Peyer's patch (tissue), 4 donors: ENCODE results near the gene TXNDC17.

Experiments used
- POLR2A ChIP-seq, 2 donors: fragments of 450-650 bp; IDR thresholded peaks; one replicate each; pipeline ENCODE4 v1.5.1; 2017; ENCODE audit warnings: antibody characterized with exemption in 2 of 2, mild to moderate bottlenecking in 2 of 2, moderate library complexity in 2 of 2
- TF ChIP-seq, protein P1 (sequence below), 6 experiments: fragments of 450-650 bp in 4 of 6; fragments of 200-600 bp in 2 of 6; sonication (generic) in 1 of 6; IDR thresholded peaks; one replicate each; pipeline ENCODE4 v1.5.1; 2017 to 2019; ENCODE audit warnings: antibody characterized with exemption in 6 of 6, mild to moderate bottlenecking in 3 of 6, moderate library complexity in 1 of 6

- TF ChIP-seq, protein P1, sequence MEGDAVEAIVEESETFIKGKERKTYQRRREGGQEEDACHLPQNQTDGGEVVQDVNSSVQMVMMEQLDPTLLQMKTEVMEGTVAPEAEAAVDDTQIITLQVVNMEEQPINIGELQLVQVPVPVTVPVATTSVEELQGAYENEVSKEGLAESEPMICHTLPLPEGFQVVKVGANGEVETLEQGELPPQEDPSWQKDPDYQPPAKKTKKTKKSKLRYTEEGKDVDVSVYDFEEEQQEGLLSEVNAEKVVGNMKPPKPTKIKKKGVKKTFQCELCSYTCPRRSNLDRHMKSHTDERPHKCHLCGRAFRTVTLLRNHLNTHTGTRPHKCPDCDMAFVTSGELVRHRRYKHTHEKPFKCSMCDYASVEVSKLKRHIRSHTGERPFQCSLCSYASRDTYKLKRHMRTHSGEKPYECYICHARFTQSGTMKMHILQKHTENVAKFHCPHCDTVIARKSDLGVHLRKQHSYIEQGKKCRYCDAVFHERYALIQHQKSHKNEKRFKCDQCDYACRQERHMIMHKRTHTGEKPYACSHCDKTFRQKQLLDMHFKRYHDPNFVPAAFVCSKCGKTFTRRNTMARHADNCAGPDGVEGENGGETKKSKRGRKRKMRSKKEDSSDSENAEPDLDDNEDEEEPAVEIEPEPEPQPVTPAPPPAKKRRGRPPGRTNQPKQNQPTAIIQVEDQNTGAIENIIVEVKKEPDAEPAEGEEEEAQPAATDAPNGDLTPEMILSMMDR (IDR thresholded peaks at IDR 0.05): no peak
- no peak for TF ChIP-seq POLR2A (IDR thresholded peaks at IDR 0.05)
Measured at GRCh38 chr17:6674586-6674985, 33.7 kb downstream of the TXNDC17 start.
